ENCODE measurements around the gene CARMIL3. TPM values are rescaled to one million over a fixed set of nuclear protein-coding genes. Genes with fewer than 3 reads are reported as not detected.

CARMIL3 gene
- total RNA-seq, 1 donor from 2014 or later, result 0.61 TPM

DNA sequence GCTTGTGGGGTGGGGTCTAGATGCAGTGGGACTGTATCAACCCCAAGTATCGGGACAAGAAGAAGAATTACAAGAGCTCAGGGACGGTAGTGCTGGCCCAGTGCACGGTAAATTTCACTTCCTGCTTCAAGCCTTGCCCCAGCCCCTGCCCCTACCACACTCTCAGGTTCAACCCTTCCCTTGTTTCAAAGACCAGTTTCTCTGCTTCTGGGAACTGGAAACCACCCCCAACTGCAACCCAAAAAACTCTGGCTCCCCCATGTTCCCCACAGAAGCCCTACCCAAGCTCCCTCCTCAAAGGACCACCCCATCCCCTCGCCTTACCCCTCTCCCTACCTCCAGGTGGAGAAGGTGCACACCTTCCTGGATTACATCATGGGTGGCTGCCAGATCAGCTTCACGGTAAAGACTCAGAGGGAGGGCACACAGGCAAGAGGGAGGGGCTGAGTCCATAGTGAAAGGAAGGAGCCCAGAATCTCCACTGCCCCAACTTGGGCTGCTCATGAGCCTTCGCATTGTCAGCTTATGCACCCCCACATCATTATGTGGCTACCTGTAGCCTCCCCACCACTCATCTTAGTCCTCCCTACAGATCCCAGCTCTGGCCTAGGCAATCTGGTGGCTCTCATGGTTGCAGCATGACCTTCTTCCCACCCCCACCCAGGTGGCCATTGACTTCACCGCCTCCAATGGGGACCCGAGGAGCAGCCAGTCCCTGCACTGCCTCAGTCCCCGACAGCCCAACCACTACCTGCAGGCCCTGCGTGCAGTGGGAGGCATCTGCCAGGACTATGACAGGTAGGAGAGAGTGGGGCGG, 23.9 kb downstream of the CARMIL3 start:
- DNase-seq (ENCODE audit: low spot score), result no peak

DNA sequence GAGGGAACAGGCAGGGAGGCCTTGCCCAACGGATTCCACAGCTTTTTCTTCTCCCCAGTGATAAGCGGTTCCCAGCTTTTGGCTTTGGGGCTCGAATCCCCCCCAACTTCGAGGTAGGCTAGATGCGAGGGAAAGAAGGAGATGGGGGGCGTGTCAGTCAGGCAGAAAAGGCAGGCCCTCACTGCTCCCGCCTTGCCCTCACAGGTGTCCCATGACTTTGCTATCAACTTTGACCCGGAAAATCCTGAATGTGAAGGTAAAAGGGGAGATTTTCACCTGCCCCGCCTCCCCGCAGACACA, 24.4 kb downstream of the CARMIL3 start:
- DNase-seq (ENCODE audit: low spot score), result no peak

DNA sequence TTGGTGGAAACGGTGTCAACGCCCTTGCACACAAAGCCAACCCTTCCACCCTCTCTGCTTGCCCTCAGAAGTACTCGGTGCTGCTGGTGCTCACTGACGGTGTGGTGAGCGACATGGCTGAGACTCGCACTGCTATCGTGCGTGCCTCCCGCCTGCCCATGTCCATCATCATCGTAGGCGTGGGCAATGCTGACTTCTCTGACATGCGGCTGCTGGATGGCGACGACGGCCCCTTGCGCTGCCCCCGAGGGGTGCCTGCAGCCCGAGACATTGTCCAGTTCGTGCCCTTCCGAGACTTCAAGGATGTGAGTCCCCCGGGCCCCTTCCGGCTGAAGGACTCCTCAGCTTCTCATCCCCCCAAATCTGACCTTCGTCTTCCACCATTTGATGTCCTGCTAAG, 25.3 kb downstream of the CARMIL3 start:
- no peak for DNase-seq (ENCODE audit: low spot score)

DNA sequence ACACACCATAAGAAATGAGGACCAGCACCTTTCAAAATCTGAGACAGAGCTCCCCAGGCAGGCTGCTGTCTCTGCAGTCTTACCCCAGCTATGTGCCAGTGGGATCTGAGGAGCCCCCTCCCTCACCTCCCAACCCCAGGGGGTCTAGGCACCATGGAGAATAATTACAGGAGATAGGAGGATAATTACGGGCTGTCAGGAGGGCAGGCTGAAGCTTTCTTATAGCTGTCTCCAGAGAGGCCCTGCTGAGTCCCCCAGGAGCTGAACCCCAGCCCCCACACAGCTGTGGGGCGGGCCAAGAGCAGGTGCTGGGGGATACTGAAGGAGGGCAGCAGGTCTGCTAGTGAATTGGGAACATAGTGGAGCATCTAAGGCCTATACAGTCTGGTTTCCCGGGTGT, 26.3 kb downstream of the CARMIL3 start:
- DNase-seq (ENCODE audit: low spot score), result no peak

DNA sequence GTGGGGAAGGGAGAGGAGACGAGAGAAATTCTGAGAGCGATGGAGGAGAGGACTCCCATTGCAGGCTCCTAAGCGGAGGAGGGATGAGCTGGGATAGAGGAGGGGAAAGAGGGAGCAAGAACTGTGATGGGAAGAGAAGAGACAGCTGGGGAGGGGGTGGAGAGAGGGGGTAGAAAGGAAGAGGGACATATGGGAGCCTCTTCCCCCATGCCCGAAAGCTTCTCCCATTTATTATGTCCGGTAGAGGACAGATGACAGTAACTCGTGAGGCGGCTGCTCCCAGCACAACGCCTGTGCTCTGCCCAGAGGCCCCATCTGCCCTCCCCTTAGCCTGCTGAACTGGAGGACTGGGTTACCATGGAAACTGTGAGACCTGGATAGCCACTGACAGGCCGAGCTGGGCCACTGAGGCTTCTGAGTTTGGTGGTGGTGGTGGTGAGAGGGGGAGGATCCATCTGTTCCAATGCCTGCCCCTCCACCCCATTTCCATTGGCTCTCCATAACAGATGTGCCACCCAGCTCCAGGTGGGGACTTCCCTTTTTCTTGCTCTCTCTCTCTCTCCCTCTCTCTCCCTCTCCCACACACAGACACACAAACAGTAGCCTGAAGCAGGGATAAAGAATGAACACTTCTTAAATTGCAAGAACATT, 27.8 kb downstream of the CARMIL3 start:
- no peak for DNase-seq (ENCODE audit: low spot score)

DNA sequence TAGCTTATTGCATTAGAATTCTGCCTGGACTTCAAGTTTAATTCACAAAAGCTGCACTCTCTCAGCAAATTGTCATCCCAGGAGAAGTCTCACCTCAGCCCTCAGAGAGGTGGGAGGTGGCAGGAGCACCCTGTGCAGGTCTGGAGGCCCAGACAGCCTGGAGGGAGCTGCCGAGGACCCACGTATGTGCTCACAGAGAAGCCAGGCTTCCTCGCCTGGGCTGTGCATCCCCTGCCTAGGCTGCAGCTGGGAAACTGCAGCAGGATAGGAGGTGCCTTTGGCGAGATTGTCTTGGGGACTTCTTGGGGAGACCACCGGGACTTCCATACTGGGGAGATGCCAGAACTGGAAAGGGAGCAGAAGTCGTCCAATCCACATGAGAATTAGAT, 28.3 kb downstream of the CARMIL3 start:
- DNase-seq (ENCODE audit: low spot score), result no peak

DNA sequence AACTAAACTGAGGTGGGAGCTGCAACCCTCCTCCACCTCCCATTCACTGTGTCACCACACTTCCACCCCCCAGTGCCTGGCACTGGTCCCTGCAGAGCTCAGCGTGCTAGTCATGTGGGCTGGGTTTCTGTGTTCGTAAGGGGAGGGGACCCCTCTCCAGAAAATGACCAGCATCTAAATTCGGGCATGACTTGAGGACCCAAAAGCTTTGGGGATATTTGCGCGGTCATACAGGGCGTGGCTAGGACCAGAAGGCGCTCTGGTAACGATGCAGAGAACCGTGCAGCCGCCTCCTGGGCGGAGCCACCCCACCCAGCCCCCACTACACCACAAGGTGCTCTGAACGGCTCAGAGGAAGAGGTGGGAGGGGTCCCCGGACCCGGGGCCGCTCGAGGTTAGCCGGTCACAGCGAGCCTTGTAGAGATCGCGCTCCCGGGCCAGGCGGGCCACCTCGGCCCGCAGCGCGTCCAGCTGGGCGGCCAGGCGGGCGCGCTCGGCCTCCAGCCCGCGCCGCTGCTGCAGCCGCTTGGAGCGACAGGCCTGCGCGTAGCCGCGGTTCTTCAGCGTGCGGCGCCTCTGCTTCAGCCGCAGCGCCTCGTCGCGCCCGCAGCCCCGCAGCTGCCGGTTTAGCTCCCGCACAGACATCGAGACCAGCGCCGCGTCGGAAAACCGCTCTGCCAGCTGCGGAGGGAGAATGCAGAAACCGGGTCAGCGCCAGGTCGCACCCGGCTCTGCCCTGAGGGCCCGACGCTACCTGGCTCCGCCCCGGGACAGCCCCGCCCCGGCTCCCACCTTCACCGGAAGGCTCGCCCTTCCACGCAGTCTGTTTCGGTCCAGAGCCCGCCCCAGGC, 29.3 kb downstream of the CARMIL3 start:
- no peak for DNase-seq (ENCODE audit: low spot score)

DNA sequence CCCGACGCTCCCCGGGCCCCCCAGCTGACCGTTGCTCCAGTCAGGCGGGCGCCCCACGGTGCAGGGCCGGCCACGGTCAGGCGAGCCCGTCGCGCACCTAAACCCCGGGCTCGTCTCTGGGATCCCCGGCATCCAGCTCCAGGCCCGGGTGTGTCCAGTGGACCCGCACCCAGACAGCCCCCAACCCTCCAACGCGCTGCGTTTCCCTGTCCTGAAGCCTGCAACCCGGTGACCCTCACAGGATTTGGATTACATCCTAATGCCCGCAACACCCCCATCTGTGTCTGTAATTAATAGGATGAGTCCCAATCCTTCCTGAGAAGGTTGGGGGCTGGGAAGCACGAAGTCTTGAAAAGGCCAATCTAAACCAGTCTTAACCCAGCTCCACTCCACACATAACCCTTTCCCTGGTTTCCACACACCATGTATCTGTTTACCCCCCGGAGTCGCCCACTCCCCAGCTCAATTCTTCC, 30.0 kb downstream of the CARMIL3 start:
- no peak for DNase-seq (ENCODE audit: low spot score)

DNA sequence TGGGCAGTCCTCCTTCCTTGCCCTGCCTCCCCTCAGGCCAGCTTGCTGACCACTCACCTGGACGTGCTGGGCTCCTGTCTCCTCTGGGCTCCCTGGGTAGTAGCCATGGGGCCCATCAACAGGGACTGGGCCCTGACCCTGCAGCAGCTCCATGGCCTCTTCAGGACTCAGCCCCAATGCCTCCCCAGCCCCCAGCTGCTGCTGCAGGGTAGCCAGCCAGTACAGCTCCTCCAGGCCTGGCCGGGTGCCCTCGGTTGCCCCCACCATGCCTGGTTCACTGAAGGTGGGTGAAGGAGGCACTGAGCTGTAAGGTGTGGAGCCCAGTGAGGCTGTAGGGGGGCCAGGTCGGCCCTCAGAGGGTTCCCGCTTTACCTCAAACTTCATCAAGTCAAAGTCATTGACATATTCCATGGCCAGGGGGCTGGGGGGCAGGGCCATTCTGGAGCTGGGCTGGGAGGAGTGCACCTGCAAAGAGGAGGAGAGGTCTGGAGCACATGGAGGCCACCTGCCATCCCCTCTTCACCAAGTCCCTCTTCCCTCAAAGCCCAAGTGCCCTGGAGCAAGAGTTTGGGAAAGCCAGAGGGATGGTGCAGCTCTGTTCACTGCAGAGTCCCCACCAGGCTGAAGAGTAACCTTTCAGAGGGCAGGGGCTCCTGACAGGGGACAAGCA, 30.7 kb downstream of the CARMIL3 start:
- DNase-seq (ENCODE audit: low spot score), result no peak

DNA sequence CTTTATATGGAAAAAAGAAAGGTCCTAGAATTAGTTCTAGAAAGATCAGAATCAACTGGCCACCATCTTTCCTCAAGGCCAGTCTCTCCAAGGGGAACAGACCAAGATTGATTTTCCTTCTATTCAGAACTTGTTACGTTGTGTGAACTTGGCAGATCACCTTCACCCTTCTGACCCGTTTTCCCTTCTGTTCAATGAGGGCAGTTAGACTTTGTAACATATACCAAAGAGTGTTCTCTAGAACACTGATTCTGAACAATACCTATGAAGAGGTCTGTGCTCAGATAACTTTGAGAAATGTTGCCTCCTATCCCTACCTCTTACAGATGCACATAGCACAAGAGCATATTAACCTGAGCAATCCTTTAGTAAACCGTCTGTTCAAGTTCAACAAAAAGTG, 31.7 kb downstream of the CARMIL3 start:
- DNase-seq (ENCODE audit: low spot score), result no peak

DNA sequence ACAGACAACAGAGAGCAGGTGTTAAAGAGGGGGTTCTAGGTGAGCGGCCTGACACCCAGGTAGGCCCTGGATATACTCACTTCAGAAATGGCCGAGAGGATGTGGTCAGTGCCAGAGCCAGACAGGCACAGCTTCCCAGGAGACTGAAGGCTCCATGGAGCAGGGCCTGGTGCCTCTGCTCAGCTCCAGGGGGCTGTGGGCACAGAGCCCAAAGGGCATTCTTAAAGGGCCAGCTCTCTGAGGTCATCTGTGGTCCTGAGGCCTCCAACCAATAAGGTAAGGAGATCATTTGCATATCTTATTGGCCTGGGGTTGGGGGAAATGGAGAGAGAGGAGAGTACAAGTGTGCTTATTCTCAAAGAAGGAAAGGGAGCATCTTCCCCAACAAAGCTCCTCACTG, 32.6 kb downstream of the CARMIL3 start:
- no peak for DNase-seq (ENCODE audit: low spot score)

DNA sequence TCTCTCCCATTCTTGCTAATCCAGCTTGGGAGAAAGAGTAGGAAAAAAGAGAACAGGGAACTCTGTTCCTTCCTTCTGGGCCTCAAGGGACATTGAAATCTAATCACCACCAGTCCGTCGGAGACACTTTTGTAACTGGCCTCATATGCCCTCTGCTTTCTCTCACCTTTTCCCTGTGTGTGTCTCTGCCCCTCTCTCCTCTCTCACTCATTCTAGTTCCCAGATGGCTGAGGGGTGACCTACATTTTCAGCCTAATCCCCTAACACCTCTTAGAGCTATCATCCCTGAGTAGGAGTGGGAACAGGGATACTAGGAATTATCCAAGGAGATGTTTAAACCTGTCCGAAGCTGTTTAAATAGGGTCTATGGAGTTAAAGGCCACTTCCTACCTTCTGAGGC, 33.4 kb downstream of the CARMIL3 start:
- no peak for DNase-seq (ENCODE audit: low spot score)

DNA sequence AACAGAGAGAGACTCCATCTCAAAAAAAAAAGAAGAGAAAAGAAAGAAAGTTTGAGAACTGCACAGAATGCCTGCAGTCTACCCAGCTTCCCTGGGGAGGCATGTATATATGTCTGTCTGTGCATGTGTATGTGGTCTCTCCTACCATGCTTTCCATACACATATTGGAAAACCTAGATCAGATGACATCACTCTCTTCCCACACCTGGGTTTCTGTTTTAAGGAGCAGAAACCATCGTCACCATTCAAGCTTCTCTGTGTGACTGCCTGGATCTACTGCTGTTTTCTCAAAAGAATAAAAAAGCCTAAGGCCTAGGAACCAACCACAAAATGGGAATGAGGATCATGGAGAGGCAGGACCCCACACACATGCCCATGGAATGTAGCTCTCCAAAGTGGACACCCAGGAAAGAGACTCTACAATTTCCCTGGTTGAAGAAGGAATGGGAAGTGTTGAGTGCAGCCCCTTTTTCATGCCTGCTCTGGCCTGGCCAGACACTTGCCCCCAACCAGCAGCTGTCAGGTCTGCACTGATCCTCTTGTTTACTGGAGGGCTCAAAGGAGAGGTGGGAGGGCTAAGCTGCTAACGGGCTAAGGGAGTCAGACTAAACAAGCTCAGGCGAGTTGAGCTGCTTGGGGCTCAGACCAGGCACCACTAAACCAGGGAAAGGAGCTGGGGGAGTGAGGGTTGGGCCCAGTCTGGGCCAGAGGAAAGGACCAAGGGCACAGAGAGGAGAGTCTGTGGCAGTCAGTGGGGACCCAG, 34.6 kb downstream of the CARMIL3 start:
- DNase-seq (ENCODE audit: low spot score), result peak; percentile 60

DNA sequence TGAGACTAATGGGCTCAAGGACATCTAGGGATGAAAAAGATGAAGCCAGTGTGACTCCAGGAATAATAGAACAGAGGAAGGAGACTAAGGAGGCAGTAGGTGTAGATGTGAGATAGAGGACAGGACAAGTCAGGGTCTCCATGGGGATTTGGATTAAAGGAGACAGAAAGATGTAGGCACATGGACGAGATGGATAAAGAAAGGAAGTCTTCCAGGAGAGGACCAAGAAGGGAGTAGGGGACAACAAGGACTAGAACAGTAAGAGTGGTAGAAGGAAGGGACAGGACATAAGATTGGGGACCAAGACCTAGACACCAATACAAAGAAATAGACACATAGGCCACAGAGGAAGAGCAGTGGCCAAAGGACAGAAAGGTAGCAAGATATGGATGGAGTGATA, 35.2 kb downstream of the CARMIL3 start:
- no peak for DNase-seq (ENCODE audit: low spot score)

DNA sequence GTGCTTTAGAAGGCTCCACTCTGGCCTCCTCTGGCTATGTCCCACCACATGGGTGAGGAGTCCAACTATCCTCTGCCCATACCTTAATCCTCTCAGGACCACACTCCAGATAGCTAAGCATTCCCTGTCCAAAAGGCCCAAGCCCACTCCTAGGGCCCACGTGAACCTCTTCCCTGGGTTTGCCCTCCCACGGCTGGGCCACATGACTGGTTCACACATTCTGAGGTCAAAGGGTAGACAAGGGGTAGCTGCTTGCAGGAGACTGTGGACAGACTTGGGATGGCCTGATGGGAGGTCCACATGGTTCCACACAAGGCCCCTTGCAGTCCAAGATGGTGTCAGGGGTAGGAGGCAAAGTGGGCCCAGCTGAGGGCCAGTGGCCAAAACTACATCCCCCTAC, 36.3 kb downstream of the CARMIL3 start:
- DNase-seq (ENCODE audit: low spot score), result peak; percentile 76

DNA sequence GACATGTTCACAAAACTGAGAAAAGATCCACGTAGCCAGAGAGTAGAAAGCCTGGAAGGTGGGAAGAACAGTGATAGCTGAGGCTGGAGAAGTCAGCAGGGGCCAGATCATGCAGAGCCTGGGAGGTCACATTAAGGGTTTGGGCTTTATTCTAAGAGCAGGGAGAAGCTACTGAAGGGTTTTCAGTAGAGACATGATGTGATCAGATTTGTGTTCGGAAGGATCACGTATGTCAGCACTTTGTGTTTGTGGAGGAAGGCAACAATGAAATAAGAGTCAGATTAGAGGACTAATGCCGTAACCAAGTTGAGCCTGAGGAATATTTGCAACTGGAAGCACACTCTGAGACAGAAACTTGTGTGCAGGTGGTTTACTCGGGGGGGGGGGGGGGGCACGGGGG, 38.1 kb downstream of the CARMIL3 start:
- DNase-seq (ENCODE audit: low spot score), result no peak

DNA sequence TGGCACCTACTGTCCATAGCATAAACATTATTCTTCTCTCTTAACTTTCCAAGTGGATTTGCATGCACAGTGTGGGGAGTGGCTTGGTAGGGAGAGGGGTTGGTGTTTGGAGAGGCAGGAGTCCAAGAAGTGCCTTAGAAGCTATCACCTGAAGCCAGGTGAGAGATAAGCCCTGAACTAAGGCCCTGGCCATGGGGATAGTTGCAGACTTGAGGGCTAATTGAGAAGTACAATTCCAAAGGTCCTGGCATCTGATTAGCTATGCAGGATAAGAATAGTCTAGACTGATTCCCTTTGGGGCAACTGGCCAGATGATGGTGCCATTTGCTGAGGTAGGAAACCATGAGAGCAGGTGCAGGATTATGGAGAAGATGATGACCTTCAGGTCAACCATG, 40.3 kb downstream of the CARMIL3 start:
- peak; percentile 28 for DNase-seq (ENCODE audit: low spot score)

DNA sequence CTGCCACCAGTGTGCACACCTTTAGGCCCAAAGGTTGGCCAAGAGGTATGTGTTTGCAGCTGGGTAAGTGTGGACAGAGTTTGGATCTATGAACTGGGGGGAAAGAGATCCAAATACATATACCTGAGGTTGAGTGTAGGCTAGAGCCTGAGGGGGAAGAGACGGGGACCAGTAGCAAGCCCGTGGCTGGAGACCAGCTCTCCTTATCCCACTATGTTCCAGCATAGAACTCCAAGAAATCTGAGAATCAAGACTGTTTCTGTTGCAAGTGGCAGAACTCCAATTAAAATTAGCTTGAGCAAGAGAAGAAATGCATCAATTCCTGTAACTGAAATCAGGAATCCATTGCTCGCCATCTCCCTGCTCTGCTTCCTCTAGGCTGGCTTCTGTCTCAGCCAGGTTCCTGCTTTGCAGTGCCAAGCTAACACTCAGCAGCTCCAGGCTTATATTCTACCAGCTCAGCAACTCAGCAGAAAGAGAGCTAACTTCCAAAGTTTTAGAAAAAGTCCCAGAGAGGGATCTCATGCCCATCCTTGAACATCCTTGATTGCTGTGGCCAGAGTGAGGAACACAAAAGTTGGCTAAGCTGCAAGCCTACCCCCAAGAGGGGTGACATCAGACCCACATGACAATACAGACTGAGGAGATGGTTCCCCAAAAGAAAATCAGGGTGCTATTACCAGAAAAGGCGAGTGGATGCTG, 40.8 kb downstream of the CARMIL3 start:
- peak; percentile 62 for DNase-seq (ENCODE audit: low spot score)

DNA sequence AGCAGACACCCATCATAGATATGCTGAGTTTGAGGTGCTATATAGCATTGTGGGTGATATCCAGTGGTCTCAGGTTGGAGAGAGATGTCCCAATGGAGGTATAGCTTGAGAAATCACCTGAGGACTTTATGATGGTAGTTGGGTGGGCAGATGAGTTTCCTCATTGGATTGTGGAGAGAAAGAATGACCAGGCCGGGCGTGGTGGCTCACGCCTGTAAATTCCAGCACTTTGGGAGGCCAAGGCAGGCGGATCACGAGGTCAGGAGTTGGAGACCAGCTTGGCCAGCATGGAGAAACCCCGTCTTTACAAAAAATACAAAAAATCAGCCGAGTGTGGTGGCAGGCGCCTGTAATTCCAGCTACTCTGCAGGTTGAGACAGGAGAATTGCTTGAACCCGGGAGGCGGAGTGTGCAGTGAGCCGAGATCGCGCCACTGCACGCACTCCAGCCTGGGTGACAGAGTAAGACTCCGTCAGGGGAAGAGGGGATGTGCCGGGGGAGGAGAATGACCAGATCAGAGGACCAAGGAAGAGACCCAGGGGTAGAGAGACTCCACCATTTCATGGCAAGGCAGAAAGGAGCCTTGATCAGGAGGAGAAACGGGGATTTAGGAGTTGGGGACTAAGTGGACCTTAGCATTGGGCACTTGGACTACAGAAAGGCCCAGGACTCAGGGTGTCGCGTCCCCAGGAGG, 41.5 kb downstream of the CARMIL3 start:
- no peak for DNase-seq (ENCODE audit: low spot score)

All from mesenteric fat pad (tissue), 1 donor.